ENCODE data around the gene SDR9C7.

Gene SDR9C7

DNA sequence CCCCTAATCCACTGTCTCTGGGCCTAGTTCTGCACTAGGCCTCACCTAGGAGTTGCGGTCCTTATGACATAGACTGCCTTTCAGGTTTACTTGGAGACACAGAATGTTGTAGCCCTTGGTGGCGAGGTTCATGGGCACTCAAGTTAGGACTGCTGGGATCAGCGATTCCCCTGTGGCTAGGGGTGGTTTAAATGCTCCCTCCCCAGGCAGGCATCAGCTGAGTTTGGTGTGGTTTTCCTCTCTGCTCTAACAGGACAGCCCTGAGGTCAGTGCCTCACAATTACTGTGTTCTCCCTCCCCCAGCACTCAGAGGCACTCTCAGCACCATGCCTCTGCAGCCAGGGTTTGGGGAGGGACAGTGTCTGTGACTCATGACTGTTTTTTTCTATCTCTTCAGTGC, 45.4 kb upstream of the SDR9C7 start (continued):
- TF ChIP-seq, protein P1, sequence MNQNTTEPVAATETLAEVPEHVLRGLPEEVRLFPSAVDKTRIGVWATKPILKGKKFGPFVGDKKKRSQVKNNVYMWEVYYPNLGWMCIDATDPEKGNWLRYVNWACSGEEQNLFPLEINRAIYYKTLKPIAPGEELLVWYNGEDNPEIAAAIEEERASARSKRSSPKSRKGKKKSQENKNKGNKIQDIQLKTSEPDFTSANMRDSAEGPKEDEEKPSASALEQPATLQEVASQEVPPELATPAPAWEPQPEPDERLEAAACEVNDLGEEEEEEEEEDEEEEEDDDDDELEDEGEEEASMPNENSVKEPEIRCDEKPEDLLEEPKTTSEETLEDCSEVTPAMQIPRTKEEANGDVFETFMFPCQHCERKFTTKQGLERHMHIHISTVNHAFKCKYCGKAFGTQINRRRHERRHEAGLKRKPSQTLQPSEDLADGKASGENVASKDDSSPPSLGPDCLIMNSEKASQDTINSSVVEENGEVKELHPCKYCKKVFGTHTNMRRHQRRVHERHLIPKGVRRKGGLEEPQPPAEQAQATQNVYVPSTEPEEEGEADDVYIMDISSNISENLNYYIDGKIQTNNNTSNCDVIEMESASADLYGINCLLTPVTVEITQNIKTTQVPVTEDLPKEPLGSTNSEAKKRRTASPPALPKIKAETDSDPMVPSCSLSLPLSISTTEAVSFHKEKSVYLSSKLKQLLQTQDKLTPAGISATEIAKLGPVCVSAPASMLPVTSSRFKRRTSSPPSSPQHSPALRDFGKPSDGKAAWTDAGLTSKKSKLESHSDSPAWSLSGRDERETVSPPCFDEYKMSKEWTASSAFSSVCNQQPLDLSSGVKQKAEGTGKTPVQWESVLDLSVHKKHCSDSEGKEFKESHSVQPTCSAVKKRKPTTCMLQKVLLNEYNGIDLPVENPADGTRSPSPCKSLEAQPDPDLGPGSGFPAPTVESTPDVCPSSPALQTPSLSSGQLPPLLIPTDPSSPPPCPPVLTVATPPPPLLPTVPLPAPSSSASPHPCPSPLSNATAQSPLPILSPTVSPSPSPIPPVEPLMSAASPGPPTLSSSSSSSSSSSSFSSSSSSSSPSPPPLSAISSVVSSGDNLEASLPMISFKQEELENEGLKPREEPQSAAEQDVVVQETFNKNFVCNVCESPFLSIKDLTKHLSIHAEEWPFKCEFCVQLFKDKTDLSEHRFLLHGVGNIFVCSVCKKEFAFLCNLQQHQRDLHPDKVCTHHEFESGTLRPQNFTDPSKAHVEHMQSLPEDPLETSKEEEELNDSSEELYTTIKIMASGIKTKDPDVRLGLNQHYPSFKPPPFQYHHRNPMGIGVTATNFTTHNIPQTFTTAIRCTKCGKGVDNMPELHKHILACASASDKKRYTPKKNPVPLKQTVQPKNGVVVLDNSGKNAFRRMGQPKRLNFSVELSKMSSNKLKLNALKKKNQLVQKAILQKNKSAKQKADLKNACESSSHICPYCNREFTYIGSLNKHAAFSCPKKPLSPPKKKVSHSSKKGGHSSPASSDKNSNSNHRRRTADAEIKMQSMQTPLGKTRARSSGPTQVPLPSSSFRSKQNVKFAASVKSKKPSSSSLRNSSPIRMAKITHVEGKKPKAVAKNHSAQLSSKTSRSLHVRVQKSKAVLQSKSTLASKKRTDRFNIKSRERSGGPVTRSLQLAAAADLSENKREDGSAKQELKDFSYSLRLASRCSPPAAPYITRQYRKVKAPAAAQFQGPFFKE (tag by site-specific recombination; IDR thresholded peaks at IDR 0.05; ENCODE audit: borderline replicate concordance) = no peak
- no peak for TF ChIP-seq ZNF174 (tag by site-specific recombination; IDR thresholded peaks at IDR 0.05)
- no peak for TF ChIP-seq ZXDB (tag by site-specific recombination; IDR thresholded peaks at IDR 0.05)
- TF ChIP-seq ZNF16 (tag by site-specific recombination; IDR thresholded peaks at IDR 0.05; ENCODE audit: low read depth) = no peak
- TF ChIP-seq GLIS1 (tag by site-specific recombination; IDR thresholded peaks at IDR 0.05) = no peak

DNA sequence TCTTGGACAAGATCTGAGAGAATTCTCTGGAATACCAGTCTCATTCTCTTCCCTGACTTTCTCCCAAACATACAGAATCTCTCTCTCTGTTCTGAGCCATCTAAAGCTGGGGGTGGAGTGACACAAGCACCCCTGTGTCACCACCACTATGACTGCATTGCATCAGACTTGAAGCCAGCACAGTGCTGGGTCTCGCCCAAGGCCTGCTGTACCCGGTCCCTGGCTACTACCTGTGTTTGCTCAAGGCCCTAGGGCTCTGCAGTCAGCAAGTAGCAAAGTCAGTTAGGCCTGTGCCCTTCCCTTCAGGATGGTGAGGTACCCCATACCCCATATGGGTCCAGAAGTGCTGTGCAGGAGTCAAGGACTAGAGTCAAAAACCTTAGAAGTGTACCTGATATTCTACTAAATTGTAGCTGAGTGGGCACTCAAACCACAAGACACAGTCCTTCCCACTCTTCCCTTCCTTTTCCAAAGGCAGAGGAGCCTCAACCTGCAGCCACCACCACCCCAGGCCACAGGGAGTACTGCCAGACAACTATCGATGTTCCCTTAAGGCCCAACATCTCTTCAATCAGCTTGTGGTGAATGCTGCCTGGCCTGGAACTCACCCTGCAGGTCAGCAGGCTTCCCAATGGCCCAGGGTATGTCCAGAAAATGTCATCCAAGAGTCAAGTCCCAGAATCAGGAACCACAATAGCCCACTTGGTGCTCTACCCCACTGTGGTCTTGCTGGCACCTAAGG, 44.4 kb upstream of the SDR9C7 start:
- CTCF ChIA-PET = interaction anchor here (0.8 to 1.0 kb wide), 2 partner anchors 9 kb away, joined by 3 read pairs; no protein-coding TSS in a partner anchor
- no peaks in the 10 kb centered on the region for H3K36me3 ChIP-seq (ENCODE audit: control insufficient read depth in 2 of 2, insufficient read depth in 1 of 2, low read length in 2 of 2)
- no peaks in the 10 kb centered on the region for H3K9me3 ChIP-seq (ENCODE audit: control insufficient read depth, insufficient read depth, low read depth, low read length)
- no peak overlapping the region for H3K4me3 ChIP-seq (ENCODE audit: low read depth, low read length)
- TF ChIP-seq MEIS1 (CRISPR knock-in tag; IDR thresholded peaks at IDR 0.05; ENCODE audit: borderline replicate concordance) (no peak), ZNF16 (tag by site-specific recombination; IDR thresholded peaks at IDR 0.05; ENCODE audit: low read depth) (no peak), KLF8 (tag by site-specific recombination; IDR thresholded peaks at IDR 0.05) (no peak), ZNF473 (tag by site-specific recombination; IDR thresholded peaks at IDR 0.05) (no peak), ZBTB21 (tag by site-specific recombination; IDR thresholded peaks at IDR 0.05) (no peak), ZNF324 (tag by site-specific recombination; IDR thresholded peaks at IDR 0.05) (no peak), ZNF112 (tag by site-specific recombination; IDR thresholded peaks at IDR 0.05) (no peak), ZNF354C (tag by site-specific recombination; IDR thresholded peaks at IDR 0.05; ENCODE audit: borderline replicate concordance, low read depth) (no peak), ZNF266 (tag by site-specific recombination; IDR thresholded peaks at IDR 0.05; ENCODE audit: low read depth) (no peak), ZNF623 (tag by site-specific recombination; IDR thresholded peaks at IDR 0.05) (no peak), ZNF785 (tag by site-specific recombination; IDR thresholded peaks at IDR 0.05) (no peak), ZNF610 (tag by site-specific recombination; IDR thresholded peaks at IDR 0.05; ENCODE audit: borderline replicate concordance) (no peak)
- TF ChIP-seq, protein P2, sequence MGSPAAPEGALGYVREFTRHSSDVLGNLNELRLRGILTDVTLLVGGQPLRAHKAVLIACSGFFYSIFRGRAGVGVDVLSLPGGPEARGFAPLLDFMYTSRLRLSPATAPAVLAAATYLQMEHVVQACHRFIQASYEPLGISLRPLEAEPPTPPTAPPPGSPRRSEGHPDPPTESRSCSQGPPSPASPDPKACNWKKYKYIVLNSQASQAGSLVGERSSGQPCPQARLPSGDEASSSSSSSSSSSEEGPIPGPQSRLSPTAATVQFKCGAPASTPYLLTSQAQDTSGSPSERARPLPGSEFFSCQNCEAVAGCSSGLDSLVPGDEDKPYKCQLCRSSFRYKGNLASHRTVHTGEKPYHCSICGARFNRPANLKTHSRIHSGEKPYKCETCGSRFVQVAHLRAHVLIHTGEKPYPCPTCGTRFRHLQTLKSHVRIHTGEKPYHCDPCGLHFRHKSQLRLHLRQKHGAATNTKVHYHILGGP (tag by site-specific recombination; IDR thresholded peaks at IDR 0.05) = no peak
- no peak overlapping the region for H3K27ac ChIP-seq (ENCODE audit: extremely low read depth, low read depth, low read length)
- no peaks in the 10 kb centered on the region for H3K4me1 ChIP-seq (ENCODE audit: control insufficient read depth, insufficient read depth, low read length)
- POLR2A ChIA-PET = no interaction called here
